Ovary (tissue), 9 donors: ENCODE data around the gene KCNIP4. TPM values are rescaled to one million over a fixed set of nuclear protein-coding genes. Genes with fewer than 3 reads are reported as not detected.

Source experiments
- DNase-seq, 5 donors: peaks; one replicate each; pipeline ENCODE4 v3.0.0-alpha.2; 2019 to 2020
- H3K27ac ChIP-seq, 2 donors: fragments of 200-600 bp; one replicate each; pipeline versions ENCODE4 v1.5.1 to v1.8.0; 2019 to 2022
- H3K27me3 ChIP-seq: fragments of 200-600 bp; one replicate; pipeline ENCODE4 v1.8.0; 2022
- H3K36me3 ChIP-seq: fragments of 200-600 bp; sonication (generic); one replicate; pipeline ENCODE4 v1.5.1; 2019
- H3K4me1 ChIP-seq: one replicate; pipeline ENCODE4 v1.8.1; 2013; ENCODE audit warnings: mild to moderate bottlenecking, moderate library complexity; ENCODE audit not compliant: insufficient read depth
- H3K4me3 ChIP-seq: fragments of 200-600 bp; sonication (generic); one replicate; pipeline ENCODE4 v1.5.1; 2017
- H3K9me3 ChIP-seq, 2 donors: fragments of 200-600 bp in 1 of 2; sonication (generic) in 1 of 2; one replicate each; pipeline versions ENCODE4 v1.5.1 to v1.8.1; 2013 to 2019; ENCODE audit warnings: mild to moderate bottlenecking in 1 of 2, moderate library complexity in 1 of 2
- EP300 ChIP-seq: sonication (generic); formaldehyde crosslinking; IDR thresholded peaks from one replicate; pipeline ENCODE4 v1.6.1; 2017; ENCODE audit warnings: antibody characterized with exemption
- POLR2A ChIP-seq: fragments of 450-650 bp; IDR thresholded peaks from one replicate; pipeline ENCODE4 v1.6.1; 2017; ENCODE audit warnings: antibody characterized with exemption, mild to moderate bottlenecking, moderate library complexity
- WGBS, 3 donors: extraction: QIAGEN DNeasy Blood & Tissue Kit in 1 of 3; methylation state at CpG; one replicate each; pipeline versions ENCODE4 v1.1.5 to v1.1.7; 2013 to 2017; 5-methylcytosine and 5-hydroxymethylcytosine counted together
- intact Hi-C, 4 donors: fragments of 100-400 bp; cut with DNase I; formaldehyde crosslinking; loops; one replicate each; pipeline versions ENCODE4 v1.11.0 to v1.15.1; 2022 to 2023
- polyA plus RNA-seq, 2 donors: library from polyadenylated mRNA; stranded (reverse); fragments of 200-250 nt in 1 of 2; fragments of 350-450 nt in 1 of 2; fragmentation: Illumina TruSeq in 1 of 2; extraction: RNeasy Lipid Tissue Mini Kit (QIAGEN cat#74804) in 1 of 2; gene quantifications; one replicate each; pipeline ENCODE4 v1.2.3, GENCODE V29; 2013 to 2014
- total RNA-seq, 7 donors: library from RNA; depleted of rRNA in 2 of 7; stranded (reverse); fragments of >200 nt in 2 of 7; fragmentation: NEBNext Ultra II Directional in 3 of 7; extraction: Animal tissue kit (Norgen Biotek cat#: 25700) in 3 of 7; gene quantifications; one replicate each; pipeline versions ENCODE4 v1.1.0 to v1.2.4, GENCODE V29; 2016 to 2023
- TF ChIP-seq, protein P1 (sequence below), 3 donors: fragments of 450-650 bp in 2 of 3; fragments of 200-600 bp in 1 of 3; IDR thresholded peaks; one replicate each; pipeline versions ENCODE4 v1.5.1 to v1.8.0; 2016 to 2022; ENCODE audit warnings: antibody characterized with exemption in 3 of 3, mild to moderate bottlenecking in 1 of 3
- donor health status: DM: no; HTN: no; CAD: no; lungs with moderate emphysema.
- donor health status: DM: no; HTN: no; CAD: no.
- donor health status: Bipolar disorder and iron deficiency.
- donor health status: DM: yes; HTN: yes; CAD: no.
- donor health status: DM: no; HTN: no; CAD: no.
- donor health status: DM: yes; HTN: yes; CAD: no.

The KCNIP4 gene
- total and polyA plus RNA-seq, 9 donors = 0.11 to 3.9 (median 0.93) TPM; not detected in 1

DNA sequence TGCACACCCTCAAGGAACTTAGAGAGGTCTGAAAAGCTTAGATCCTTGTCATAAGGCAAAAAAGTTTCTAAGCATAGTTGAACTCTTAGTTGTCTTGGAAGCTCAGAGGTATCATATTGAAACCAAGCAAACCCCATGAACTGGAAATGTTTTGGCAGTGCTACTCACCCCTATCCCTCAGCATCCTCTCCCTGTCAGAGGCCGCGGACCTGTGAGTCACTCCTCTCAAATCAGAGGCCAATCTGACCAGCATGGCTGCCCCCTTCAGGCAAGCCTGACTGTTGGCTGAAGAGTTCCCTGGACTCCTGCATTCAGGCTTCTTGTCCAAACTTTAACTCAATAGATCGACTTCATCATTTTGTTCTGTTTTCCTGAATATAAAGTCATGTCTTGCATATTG is 69.4 kb downstream of the KCNIP4 start:
- intact Hi-C loops = no loop called here
- H3K27me3 ChIP-seq = no peaks in the 10 kb centered on the region
- no peak overlapping the region for H3K4me3 ChIP-seq
- H3K9me3 ChIP-seq = no peaks in the 10 kb centered on the region
- no peak overlapping the region for H3K27ac ChIP-seq
- no peak for TF ChIP-seq POLR2A
- TF ChIP-seq, protein P1, sequence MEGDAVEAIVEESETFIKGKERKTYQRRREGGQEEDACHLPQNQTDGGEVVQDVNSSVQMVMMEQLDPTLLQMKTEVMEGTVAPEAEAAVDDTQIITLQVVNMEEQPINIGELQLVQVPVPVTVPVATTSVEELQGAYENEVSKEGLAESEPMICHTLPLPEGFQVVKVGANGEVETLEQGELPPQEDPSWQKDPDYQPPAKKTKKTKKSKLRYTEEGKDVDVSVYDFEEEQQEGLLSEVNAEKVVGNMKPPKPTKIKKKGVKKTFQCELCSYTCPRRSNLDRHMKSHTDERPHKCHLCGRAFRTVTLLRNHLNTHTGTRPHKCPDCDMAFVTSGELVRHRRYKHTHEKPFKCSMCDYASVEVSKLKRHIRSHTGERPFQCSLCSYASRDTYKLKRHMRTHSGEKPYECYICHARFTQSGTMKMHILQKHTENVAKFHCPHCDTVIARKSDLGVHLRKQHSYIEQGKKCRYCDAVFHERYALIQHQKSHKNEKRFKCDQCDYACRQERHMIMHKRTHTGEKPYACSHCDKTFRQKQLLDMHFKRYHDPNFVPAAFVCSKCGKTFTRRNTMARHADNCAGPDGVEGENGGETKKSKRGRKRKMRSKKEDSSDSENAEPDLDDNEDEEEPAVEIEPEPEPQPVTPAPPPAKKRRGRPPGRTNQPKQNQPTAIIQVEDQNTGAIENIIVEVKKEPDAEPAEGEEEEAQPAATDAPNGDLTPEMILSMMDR (IDR thresholded peaks at IDR 0.05) = no peak
- no peak for TF ChIP-seq EP300
- 85 to 88% (median 87%) methylated on average over 3 of the region's 3 CpGs for WGBS, 3 donors
- no peak for DNase-seq
- H3K4me1 ChIP-seq = no peaks in the 10 kb centered on the region
- no peaks in the 10 kb centered on the region for H3K36me3 ChIP-seq

DNA sequence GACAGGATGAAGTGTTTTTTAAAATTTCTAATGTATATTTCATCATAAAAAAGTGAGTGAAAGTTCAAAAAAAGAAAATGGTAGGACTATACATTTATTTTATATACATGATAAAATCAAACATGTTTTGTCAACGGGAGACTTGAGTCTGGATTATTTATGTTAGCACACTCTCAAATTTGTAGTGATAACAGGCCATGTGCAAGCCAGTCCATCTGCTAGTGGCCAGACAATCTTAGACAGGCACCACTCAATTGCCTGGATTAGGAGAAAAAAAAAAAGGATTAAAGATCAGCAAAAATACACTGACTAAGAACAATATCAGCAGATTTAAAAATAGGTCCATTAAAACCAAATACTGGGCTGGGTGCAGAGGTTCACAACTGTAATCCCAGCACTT is 71.9 kb downstream of the KCNIP4 start:
- H3K27me3 ChIP-seq = no peaks in the 10 kb centered on the region
- no peak overlapping the region for H3K4me3 ChIP-seq
- 33 to 53% (median 36%) methylated on average over 1 of the region's 1 CpG for WGBS, 3 donors
- TF ChIP-seq POLR2A = no peak
- no peak for TF ChIP-seq EP300
- TF ChIP-seq, protein P1 (IDR thresholded peaks at IDR 0.05) = no peak
- H3K9me3 ChIP-seq = no peaks in the 10 kb centered on the region
- DNase-seq = no peak
- no peaks in the 10 kb centered on the region for H3K4me1 ChIP-seq
- no peak overlapping the region for H3K27ac ChIP-seq
- intact Hi-C loops = no loop called here
- H3K36me3 ChIP-seq = no peaks in the 10 kb centered on the region

DNA sequence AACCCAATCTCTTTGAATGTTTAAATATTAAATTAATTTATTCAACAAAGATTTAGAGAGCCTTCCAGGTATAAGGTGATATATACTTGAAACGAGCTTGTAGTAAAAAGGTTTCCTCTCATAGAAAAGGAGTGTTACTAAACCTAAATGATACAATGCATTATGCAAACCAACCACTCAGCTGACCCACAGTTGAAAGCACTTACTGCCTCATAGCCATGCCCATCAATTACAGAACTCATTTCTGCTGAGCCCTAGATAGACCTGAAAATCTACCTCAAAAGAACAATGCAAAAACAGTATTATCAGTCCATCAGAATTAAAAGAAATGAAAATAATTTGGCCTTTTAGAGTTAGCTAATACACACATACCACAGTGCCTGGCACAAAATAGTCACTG is 75.4 kb downstream of the KCNIP4 start:
- no peaks in the 10 kb centered on the region for H3K9me3 ChIP-seq
- H3K36me3 ChIP-seq = no peaks in the 10 kb centered on the region
- H3K27me3 ChIP-seq = no peaks in the 10 kb centered on the region
- DNase-seq = no peak
- TF ChIP-seq, protein P1 (IDR thresholded peaks at IDR 0.05) = no peak
- TF ChIP-seq EP300 (no peak), POLR2A (no peak)
- WGBS, 3 donors = 90 to 93% (median 91%) methylated on average over 1 of the region's 1 CpG
- no peak overlapping the region for H3K27ac ChIP-seq
- no peaks in the 10 kb centered on the region for H3K4me1 ChIP-seq
- intact Hi-C loops = no loop called here
- no peak overlapping the region for H3K4me3 ChIP-seq

GRCh38 chr4:21872101-21872500 is 76.5 kb downstream of the KCNIP4 start:
- DNase-seq = no peak
- WGBS, 3 donors = 64 to 70% (median 64%) methylated on average over 5 of the region's 5 CpGs
- TF ChIP-seq POLR2A (no peak), EP300 (no peak)
- TF ChIP-seq, protein P1 (IDR thresholded peaks at IDR 0.05) = no peak
- Histone ChIP-seq H3K36me3 (no peaks in the 10 kb centered on the region), H3K9me3 (no peaks in the 10 kb centered on the region), H3K4me1 (no peaks in the 10 kb centered on the region), H3K27me3 (no peaks in the 10 kb centered on the region), H3K27ac (no peak overlapping the region), H3K4me3 (no peak overlapping the region)
- intact Hi-C loops = no loop called here
